ENCODE data around the gene TBC1D22A.

The TBC1D22A gene

GRCh38 chr22:46948411-46949144 is 186.1 kb downstream of the TBC1D22A start:
- DNase-seq (ENCODE audit: low read depth), result no peak
- no peak overlapping the region for H3K4me3 ChIP-seq (ENCODE audit: low read depth, low read length)
- TF ChIP-seq CTCF (IDR thresholded peaks at IDR 0.05; ENCODE audit: control insufficient read depth, extremely low read depth, insufficient read depth), result no peak

- no peak for TF ChIP-seq CTCF (IDR thresholded peaks at IDR 0.05; ENCODE audit: control insufficient read depth, extremely low read depth, insufficient read depth)
- H3K4me3 ChIP-seq (ENCODE audit: low read depth, low read length), result no peak overlapping the region
- DNase-seq (ENCODE audit: low read depth), result no peak
Observed at GRCh38 chr22:46951350-46951749, 188.9 kb downstream of the TBC1D22A start.

GRCh38 chr22:46951973-46952372 is 189.5 kb downstream of the TBC1D22A start:
- no peak for DNase-seq (ENCODE audit: low read depth)
- TF ChIP-seq CTCF (IDR thresholded peaks at IDR 0.05; ENCODE audit: control insufficient read depth, extremely low read depth, insufficient read depth), result no peak
- H3K4me3 ChIP-seq (ENCODE audit: low read depth, low read length), result no peak overlapping the region

GRCh38 chr22:46953968-46954765 is 191.7 kb downstream of the TBC1D22A start:
- DNase-seq (ENCODE audit: low read depth), result no peak
- no peak for TF ChIP-seq CTCF (IDR thresholded peaks at IDR 0.05; ENCODE audit: control insufficient read depth, extremely low read depth, insufficient read depth)
- H3K4me3 ChIP-seq (ENCODE audit: low read depth, low read length), result no peak overlapping the region

GRCh38 chr22:46954781-46955180 is 192.3 kb downstream of the TBC1D22A start:
- TF ChIP-seq CTCF (IDR thresholded peaks at IDR 0.05; ENCODE audit: control insufficient read depth, extremely low read depth, insufficient read depth), result no peak
- DNase-seq (ENCODE audit: low read depth), result no peak
- H3K4me3 ChIP-seq (ENCODE audit: low read depth, low read length), result no peak overlapping the region

- DNase-seq (ENCODE audit: low read depth), result no peak
- TF ChIP-seq CTCF (IDR thresholded peaks at IDR 0.05; ENCODE audit: control insufficient read depth, extremely low read depth, insufficient read depth), result no peak
- H3K4me3 ChIP-seq (ENCODE audit: low read depth, low read length), result no peak overlapping the region
Observed at GRCh38 chr22:46956498-46957215, 194.2 kb downstream of the TBC1D22A start.
